ENCODE data around the gene SH3D19.
A peak's percentile ranks its signal among the peaks of the same experiment; 100 is the strongest.
"Not testable (repeated sequence)": the region's sequence is repeated elsewhere in the genome, so short reads cannot be mapped to it uniquely, and the experiment has no call there.

The SH3D19 gene

GRCh38 chr4:151103758-151104157, 221.6 kb downstream of the SH3D19 start:
- no peak for DNase-seq (ENCODE audit: extremely low read depth in 1 of 2, low read depth in 1 of 2)

- DNase-seq (ENCODE audit: extremely low read depth in 1 of 2, low read depth in 1 of 2) = no peak
These were observed 224.9 kb downstream of the SH3D19 start for GRCh38 chr4:151100531-151100930.

GRCh38 chr4:151099976-151100417, 225.4 kb downstream of the SH3D19 start:
- no peak for DNase-seq (ENCODE audit: extremely low read depth in 1 of 2, low read depth in 1 of 2)

- peak; percentile 85 to 93 for DNase-seq (ENCODE audit: extremely low read depth in 1 of 2, low read depth in 1 of 2)
These were observed 226.0 kb downstream of the SH3D19 start, which contains the start of gene RPS3A for GRCh38 chr4:151099229-151099975. TSS of gene RPS3A (plus strand) at chr4:151099628. CDS start at chr4:151099653, 25 bp downstream.

GRCh38 chr4:151098979-151099228, 226.5 kb downstream of the SH3D19 start:
- DNase-seq (ENCODE audit: extremely low read depth in 1 of 2, low read depth in 1 of 2) = no peak

GRCh38 chr4:151097759-151098158, 227.6 kb downstream of the SH3D19 start:
- DNase-seq (ENCODE audit: extremely low read depth in 1 of 2, low read depth in 1 of 2) = no peak

GRCh38 chr4:151095142-151095541, 230.3 kb downstream of the SH3D19 start:
- no peak for DNase-seq (ENCODE audit: extremely low read depth in 1 of 2, low read depth in 1 of 2)

GRCh38 chr4:151094290-151094751, 231.1 kb downstream of the SH3D19 start:
- DNase-seq (ENCODE audit: extremely low read depth in 1 of 2, low read depth in 1 of 2) = no peak

GRCh38 chr4:151093203-151093602, 232.2 kb downstream of the SH3D19 start:
- DNase-seq (ENCODE audit: extremely low read depth in 1 of 2, low read depth in 1 of 2) = no peak

- no peak for DNase-seq (ENCODE audit: extremely low read depth in 1 of 2, low read depth in 1 of 2)
These were observed 232.9 kb downstream of the SH3D19 start for GRCh38 chr4:151092488-151092887.

- DNase-seq (ENCODE audit: extremely low read depth in 1 of 2, low read depth in 1 of 2) = no peak
These were observed 234.4 kb downstream of the SH3D19 start for GRCh38 chr4:151091047-151091446.

GRCh38 chr4:151087467-151087866, 237.9 kb downstream of the SH3D19 start:
- no peak for DNase-seq (ENCODE audit: extremely low read depth in 1 of 2, low read depth in 1 of 2)

GRCh38 chr4:151077978-151078377, 247.4 kb downstream of the SH3D19 start:
- DNase-seq (ENCODE audit: extremely low read depth in 1 of 2, low read depth in 1 of 2) = not testable (repeated sequence)

- DNase-seq (ENCODE audit: extremely low read depth in 1 of 2, low read depth in 1 of 2) = no peak
These were observed 250.9 kb downstream of the SH3D19 start for GRCh38 chr4:151074416-151074916.

Measured in activated CD8-positive, alpha-beta memory T cell treated with anti-CD3 and anti-CD28 coated beads for 1 hour (primary cell).